HT1080 (cell line): Measurements from ENCODE around the gene PSMB8. TPM values are rescaled to one million over a fixed set of nuclear protein-coding genes. Genes with fewer than 3 reads are reported as not detected.
"Not testable (repeated sequence)": the region's sequence is repeated elsewhere in the genome, so short reads cannot be mapped to it uniquely, and the experiment has no call there.

ENCODE experiments used
- DNase-seq: peaks from one replicate; pipeline ENCODE4 v3.0.0-alpha.2; 2015; ENCODE audit warnings: low read depth
- total RNA-seq: library from RNA; depleted of rRNA; stranded (reverse); fragments of >200 nt; shearing (Covaris generic); gene quantifications from 2 replicates; pipeline ENCODE4 v1.2.3, GENCODE V29; 2014

The PSMB8 gene
- total RNA-seq, 1 experiment from 2014 or later: 46.2 TPM

GRCh38 chr6:32838114-32838958, 5.5 kb downstream of the PSMB8 start, which contains the start of gene TAP2:
TAP2 (minus strand) TSS chr6:32838739; CDS start chr6:32838233, 506 bp downstream.
- DNase-seq: peak; percentile 91

- DNase-seq: peak; percentile 49
These were observed 6.2 kb downstream of the PSMB8 start for GRCh38 chr6:32837651-32838113.

- DNase-seq: no peak
These were observed 7.0 kb downstream of the PSMB8 start for GRCh38 chr6:32836873-32837272.

DNA sequence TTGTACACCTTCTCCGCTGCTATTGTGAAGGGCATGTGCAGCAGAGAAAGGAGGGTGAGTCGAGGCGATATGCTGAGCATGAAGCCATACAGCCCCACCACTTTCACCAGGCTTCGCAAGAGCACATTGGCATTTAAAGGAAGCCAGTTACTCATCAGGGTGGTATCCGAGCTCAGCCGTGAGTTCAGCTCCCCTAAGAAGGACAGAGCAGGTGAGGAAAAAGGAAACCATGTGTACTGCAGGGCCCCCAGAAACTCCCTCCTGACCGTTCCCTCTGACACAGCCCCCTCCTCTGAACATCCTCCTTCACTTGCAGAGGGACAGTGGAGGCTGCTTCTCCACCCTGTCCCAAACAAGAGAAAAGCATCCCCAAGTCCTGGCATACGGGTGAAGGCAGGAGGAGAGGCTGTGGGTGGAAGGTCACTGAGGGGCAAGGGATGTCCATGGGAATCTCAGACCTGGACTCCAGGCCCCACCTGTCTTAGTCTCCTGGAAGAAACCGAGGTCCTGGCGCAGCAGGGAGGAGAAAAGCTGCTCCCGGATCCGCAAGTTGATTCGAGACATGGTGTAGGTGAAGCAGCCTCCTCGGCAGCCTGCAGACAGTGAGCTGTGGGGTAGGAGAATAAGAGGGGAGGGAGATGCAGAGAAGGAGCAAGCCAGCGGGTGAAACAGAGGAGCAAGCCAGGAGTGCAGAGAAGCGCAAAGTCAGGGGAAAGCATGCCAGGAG, 8.5 kb downstream of the PSMB8 start:
- DNase-seq: no peak

- DNase-seq: no peak
These were observed 10.2 kb downstream of the PSMB8 start for GRCh38 chr6:32833664-32834063.

DNA sequence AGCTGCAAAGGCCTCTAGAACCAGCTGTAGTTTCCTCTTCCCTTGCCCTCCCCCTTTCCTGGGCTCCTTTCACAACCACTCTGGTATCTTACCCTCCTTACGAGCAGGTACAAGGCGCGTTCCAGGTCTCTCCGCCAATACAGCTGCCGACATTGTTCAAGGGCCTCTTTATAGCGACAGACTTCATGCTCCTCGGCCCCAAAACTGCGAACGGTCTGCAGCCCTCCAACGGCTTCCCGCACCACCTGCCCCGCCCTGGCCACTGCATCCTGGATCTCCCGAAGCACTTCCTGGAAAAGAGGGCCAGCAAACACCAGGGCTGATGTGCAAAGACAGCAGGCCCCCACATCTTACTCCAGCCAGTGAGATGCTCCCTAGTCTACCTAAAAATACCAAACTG, 11.3 kb downstream of the PSMB8 start:
- no peak for DNase-seq

DNA sequence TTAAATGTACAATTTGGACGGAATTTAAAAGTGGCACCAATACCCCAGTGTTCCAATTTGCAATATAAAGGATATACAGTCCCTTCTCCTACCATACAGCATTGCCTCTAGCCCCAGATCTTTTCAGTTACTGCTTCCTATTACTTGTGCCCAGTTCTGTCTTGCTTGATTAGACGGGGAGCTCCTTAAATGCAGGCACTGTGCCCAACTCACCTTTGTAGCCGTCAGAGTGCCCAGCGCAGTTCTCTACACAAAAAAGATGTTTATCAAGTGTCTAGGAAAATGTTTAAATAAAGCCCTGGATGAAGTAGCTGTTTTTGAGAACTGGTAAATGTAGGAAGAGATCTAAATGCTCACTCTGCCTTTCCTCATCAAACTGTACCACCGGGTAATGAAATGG, 12.9 kb downstream of the PSMB8 start:
- no peak for DNase-seq

DNA sequence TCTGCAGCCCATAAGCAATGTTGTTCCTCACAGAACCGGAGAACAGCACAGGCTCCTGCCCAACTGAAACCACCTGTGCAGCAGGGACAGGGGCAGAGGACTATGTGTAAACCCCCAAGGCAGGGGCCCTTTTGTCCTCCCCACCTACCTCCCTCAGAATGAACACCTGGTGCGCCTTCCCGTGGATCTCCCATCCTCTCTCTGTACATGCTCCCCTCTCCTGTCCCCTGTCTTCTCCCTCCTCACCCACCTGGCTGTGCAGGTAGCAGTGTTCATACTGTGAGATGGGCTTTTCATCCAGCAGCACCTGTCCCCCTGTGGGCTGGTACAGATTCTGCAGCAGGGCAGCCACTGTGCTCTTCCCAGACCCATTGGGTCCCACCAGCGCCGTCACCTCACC, 13.8 kb downstream of the PSMB8 start:
- DNase-seq: no peak

DNA sequence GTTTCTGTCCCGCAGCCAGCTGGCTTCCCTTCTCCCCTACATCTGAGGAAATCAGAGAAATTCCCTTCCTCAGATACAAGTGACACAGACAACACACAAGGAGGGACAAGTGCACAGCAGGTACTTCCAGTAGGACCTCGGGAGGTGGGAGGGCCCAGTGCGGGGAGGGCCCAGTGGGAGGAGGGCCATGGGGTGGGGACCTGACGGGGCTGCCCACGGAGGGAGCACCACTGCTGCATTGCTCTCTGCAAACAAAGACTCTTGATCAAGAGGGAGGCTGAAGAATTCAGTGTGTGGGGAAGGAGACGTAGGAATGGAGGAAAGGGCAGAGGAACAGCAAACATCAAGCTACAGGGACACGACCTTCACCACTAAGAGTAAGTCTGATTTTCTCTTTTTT, 14.4 kb downstream of the PSMB8 start:
- DNase-seq: no peak

- DNase-seq: no peak
These were observed 16.8 kb downstream of the PSMB8 start for GRCh38 chr6:32827025-32827424.

DNA sequence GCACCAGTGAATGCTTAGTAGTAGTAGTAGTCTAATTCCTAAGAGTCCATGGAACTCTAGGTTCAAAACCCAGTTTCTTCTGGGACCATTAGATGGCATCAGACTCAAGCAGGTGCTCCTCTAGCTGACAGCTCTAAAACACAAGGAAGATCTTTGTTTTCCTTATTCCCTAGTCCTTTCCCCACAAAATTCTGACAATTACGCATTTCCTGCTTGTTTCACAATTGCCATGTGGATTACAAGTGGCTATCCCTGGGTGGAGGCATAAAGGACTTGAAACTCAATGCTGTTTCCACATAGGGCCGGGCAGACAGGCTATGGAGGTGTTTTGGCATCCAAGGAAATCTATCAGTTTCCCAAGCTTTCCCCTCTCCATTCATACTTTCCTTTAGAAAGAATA, 17.9 kb downstream of the PSMB8 start:
- peak; percentile 91 for DNase-seq

- peak; percentile 89 for DNase-seq
These were observed 24.1 kb downstream of the PSMB8 start for GRCh38 chr6:32819729-32820128.

DNA sequence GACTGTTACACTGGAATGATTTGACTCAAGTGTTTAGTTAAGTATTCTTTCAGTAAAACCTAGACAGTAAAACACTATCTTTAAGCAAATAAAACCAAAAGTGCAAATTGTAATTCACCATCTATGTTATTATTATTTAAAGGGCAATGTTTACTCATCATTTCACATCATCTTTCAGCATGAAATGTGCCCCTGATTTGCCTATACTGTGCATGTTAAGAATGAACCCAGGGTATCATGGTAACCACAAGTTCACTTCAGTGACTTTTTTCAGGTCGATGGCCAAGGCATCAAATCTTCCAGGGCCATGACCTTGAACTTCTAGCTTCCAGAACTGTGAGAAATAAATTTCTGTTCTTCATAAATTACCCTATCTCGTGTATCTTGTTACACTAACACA, 25.0 kb downstream of the PSMB8 start:
- DNase-seq: no peak

GRCh38 chr6:32816746-32817204, 27.1 kb downstream of the PSMB8 start, which contains the start of gene HLA-DOB:
HLA-DOB (minus strand) TSS chr6:32817002; CDS start chr6:32816951, 51 bp downstream.
- DNase-seq: no peak

DNA sequence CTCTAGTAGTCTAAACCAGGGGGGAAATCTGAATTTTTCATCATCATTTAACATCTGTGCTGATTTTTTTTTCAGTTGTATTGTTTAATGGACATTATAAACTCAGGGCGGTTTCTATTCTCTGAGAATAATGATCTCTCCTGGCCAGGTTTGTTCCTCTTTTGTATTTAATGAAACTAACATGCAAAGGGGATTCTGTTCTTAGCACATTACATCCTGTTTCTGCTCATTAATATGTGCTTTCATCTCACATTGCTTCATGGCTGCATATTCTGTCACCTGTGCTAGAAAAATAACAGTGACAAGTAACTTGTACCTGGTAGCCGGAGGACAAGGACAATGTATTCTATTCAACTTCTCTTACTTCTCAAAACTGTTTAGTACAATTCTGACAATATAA, 27.9 kb downstream of the PSMB8 start:
- no peak for DNase-seq

- DNase-seq: no peak
These were observed 28.7 kb downstream of the PSMB8 start for GRCh38 chr6:32815115-32815514.

- no peak for DNase-seq
These were observed 29.7 kb downstream of the PSMB8 start for GRCh38 chr6:32814145-32814544.

- DNase-seq: no peak
These were observed 34.7 kb downstream of the PSMB8 start for GRCh38 chr6:32809171-32809570.

GRCh38 chr6:32807020-32807580, 36.7 kb downstream of the PSMB8 start:
- no peak for DNase-seq

DNA sequence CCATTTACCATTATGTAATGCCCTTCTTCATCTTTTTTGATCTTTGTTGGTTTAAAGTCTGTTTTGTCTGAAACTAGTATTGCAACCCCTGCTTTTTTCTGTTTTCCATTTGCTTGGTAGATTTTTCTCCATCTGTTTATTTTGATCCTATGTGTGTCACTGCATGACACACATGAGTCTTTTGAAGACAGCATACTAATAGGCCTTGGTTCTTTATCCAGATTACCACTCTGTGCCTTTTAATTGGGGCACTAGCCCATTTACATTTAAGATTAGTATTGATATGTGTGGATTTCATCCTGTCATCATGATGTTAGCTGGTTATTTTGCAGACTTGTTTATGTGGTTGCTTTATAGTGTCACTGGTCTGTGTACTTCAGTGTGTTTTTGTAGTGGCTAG, 38.4 kb downstream of the PSMB8 start:
- DNase-seq: not testable (repeated sequence)

DNA sequence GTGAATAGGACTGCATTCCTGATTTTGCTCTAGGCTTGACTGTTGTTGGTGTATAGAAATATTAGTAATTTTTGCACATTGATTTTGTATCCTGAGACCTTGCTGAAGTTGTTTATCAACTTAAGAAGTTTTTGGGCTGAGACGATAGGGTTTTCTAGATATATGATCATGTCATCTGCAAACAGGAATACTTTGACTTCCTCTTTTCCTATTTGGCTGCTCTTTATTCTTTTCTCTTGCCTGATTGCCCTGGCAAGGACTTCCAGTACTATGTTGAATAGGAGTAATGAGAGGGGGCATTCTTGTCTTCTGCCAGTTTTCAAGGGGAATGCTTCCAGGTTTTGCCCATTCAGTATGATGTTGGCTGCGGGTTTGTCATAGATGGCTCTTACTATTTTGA, 40.4 kb downstream of the PSMB8 start:
- DNase-seq: no peak

DNA sequence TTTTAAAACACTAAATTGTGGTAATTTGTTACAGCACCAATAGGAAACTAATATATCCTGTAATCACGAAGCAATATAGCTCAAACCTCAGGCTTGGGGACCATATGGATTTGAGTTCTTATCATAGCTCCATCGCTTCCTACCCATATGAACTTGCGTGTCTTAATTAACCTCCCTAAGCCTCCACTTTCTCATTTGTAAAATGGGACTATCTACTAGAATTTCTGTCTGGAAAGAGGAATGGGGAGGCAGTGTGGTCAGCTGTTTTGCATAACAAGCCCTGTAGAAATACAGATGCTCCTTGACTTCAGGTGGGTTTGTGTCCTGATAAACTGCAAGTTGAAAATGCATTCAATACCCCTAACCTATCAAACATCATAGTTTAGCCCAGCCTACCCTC, 44.1 kb downstream of the PSMB8 start:
- no peak for DNase-seq
